Tibial artery (tissue), 4 donors: Measurements from ENCODE around the gene MAP3K20.
"Not testable (repeated sequence)": the region's sequence is repeated elsewhere in the genome, so short reads cannot be mapped to it uniquely, and the experiment has no call there.

Experiments
- DNase-seq, 2 donors: peaks; one replicate each; pipeline ENCODE4 v3.0.0-alpha.2; 2019
- H3K27ac ChIP-seq, 2 donors: fragments of 200-600 bp; sonication (generic) in 1 of 2; 1 replicate in 1 of 2; 2 replicates in 1 of 2; pipeline ENCODE4 v1.5.1; 2018 to 2019; ENCODE audit warnings: mild to moderate bottlenecking in 1 of 2
- H3K27me3 ChIP-seq, 2 donors: fragments of 200-600 bp; sonication (generic) in 1 of 2; one replicate each; pipeline versions ENCODE4 v1.5.1 to v1.6.0; 2016 to 2019
- H3K36me3 ChIP-seq, 3 donors: fragments of 200-600 bp; sonication (generic) in 2 of 3; one replicate each; pipeline ENCODE4 v1.5.1; 2016 to 2019; ENCODE audit warnings: mild to moderate bottlenecking in 2 of 3
- H3K4me1 ChIP-seq, 4 donors: fragments of 200-600 bp; sonication (generic) in 2 of 4; 1 replicate in 3 of 4; 2 replicates in 1 of 4; pipeline ENCODE4 v1.5.1; 2016 to 2019
- H3K4me3 ChIP-seq, 2 donors: fragments of 200-600 bp; sonication (generic) in 1 of 2; 1 replicate in 1 of 2; 2 replicates in 1 of 2; pipeline ENCODE4 v1.5.1; 2018 to 2019; ENCODE audit warnings: mild to moderate bottlenecking in 2 of 2
- H3K9me3 ChIP-seq, 3 donors: fragments of 200-600 bp; sonication (generic) in 1 of 3; one replicate each; pipeline ENCODE4 v1.5.1; 2016 to 2019
- CTCF ChIP-seq, 2 experiments: fragments of 200-600 bp in 1 of 2; fragments of 450-650 bp in 1 of 2; IDR thresholded peaks; one replicate each; pipeline ENCODE4 v1.5.1; 2017 to 2019; ENCODE audit warnings: antibody characterized with exemption in 2 of 2, mild to moderate bottlenecking in 1 of 2, moderate library complexity in 1 of 2
- intact Hi-C: fragments of 100-400 bp; cut with DNase I; formaldehyde crosslinking; loops from one replicate; pipeline ENCODE4 v1.15.0; 2023; ENCODE audit warnings: low total_unique reads

MAP3K20 gene

GRCh38 chr2:173204316-173204715 lies 128.7 kb downstream of the MAP3K20 start:
- H3K4me1 ChIP-seq: peaks cover 0 to 75% (median 37%) of the 10 kb centered on the region in 4 donors
- intact Hi-C loops: loop anchor here (5.0 kb wide), 1 partner anchor 112 kb away; no protein-coding TSS in a partner anchor
- TF ChIP-seq CTCF (IDR thresholded peaks at IDR 0.05): no peak

DNA sequence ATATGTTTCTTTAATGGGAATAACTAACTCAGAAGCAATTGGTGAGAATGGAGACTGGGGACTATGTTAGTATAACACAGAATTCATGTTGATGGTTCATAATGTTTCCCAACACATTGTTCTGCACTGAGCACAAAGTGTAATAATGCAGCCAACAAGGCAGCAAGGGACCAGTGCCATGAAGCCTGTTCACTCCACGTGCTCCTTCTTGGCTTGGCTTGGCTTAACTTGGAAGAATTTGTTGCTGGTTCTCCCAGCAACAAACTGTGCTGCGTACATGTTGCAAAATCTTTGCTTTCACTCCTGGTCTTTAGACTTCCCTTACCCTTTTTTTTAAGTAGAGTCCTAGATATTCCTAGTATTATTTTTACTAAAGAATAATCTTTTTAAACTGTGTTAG lies 129.7 kb downstream of the MAP3K20 start:
- H3K4me1 ChIP-seq: peaks cover 0 to 77% (median 44%) of the 10 kb centered on the region in 4 donors
- peak; percentile 93 to 95 for DNase-seq
- no peak for TF ChIP-seq CTCF (IDR thresholded peaks at IDR 0.05)
- intact Hi-C loops: loop anchor here (5.0 kb wide), 1 partner anchor 128 kb away; the partner anchor contains the start of gene MAP3K20
- no peak overlapping the region for H3K4me3 ChIP-seq
- H3K9me3 ChIP-seq: no peaks in the 10 kb centered on the region
- H3K36me3 ChIP-seq: peaks cover 0 to 5% (median 0%) of the 10 kb centered on the region in 3 donors
- peak overlapping the region; percentile 76 to 77 for H3K27ac ChIP-seq
- H3K27me3 ChIP-seq: no peaks in the 10 kb centered on the region

More at GRCh38 chr2:173204316-173204715, 128.7 kb downstream of the MAP3K20 start:
- no peak overlapping the region for H3K4me3 ChIP-seq
- no peak for DNase-seq
- no peaks in the 10 kb centered on the region for H3K9me3 ChIP-seq
- no peaks in the 10 kb centered on the region for H3K27me3 ChIP-seq
- peak overlapping the region; percentile 70 to 77 for H3K27ac ChIP-seq
- H3K36me3 ChIP-seq: no peaks in the 10 kb centered on the region

GRCh38 chr2:173207124-173207523 lies 131.5 kb downstream of the MAP3K20 start:
- H3K4me3 ChIP-seq, H3K27me3 ChIP-seq, H3K9me3 ChIP-seq, H3K36me3 ChIP-seq: not testable (repeated sequence)
- peak; percentile 62 to 85 for DNase-seq
- H3K27ac ChIP-seq: peak overlapping the region; percentile 75 to 76
- peaks cover 0 to 67% (median 39%) of the 10 kb centered on the region in 4 donors for H3K4me1 ChIP-seq
- intact Hi-C loops: loop anchor here (5.0 kb wide), 1 partner anchor 130 kb away; the partner anchor contains the start of gene MAP3K20

GRCh38 chr2:173210270-173211196 lies 134.9 kb downstream of the MAP3K20 start:
- peak; percentile 80 for DNase-seq
- H3K27ac ChIP-seq: peak overlapping the region; percentile 59 to 69
- no peak overlapping the region for H3K4me3 ChIP-seq
- no peaks in the 10 kb centered on the region for H3K27me3 ChIP-seq
- TF ChIP-seq CTCF (IDR thresholded peaks at IDR 0.05): peak; percentile 85 to 95
- intact Hi-C loops: loop anchor here (5.0 kb wide), 1 partner anchor 183 kb away; no protein-coding TSS in a partner anchor
- no peaks in the 10 kb centered on the region for H3K9me3 ChIP-seq
- H3K4me1 ChIP-seq: peaks cover 0 to 37% (median 24%) of the 10 kb centered on the region in 4 donors
- peaks cover 0 to 10% (median 0%) of the 10 kb centered on the region in 3 donors for H3K36me3 ChIP-seq

DNA sequence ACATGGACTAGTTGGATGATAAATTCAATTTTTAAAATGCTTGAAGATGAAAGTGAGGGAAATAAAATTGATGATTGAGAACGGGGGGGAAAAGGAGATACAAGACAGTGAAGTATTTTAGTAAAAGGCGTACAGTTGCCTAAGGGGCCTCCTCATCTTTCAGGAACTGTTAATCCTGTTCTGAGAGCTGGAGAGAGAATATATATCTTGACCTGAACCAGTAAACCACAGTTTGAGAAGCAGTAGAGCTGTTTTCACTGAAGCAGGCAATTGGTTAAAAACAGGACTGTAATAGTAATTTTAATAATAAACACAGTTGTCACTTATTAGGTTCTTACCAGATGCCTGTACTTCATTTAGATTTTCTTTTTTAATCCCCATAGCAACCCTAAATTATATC lies 137.5 kb downstream of the MAP3K20 start:
- intact Hi-C loops: loop anchor here (5.0 kb wide), 1 partner anchor 186 kb away; no protein-coding TSS in a partner anchor
- Histone ChIP-seq H3K4me1 (peaks cover 0 to 19% (median 12%) of the 10 kb centered on the region in 4 donors), H3K27me3 (no peaks in the 10 kb centered on the region), H3K4me3 (no peak overlapping the region), H3K9me3 (no peaks in the 10 kb centered on the region), H3K36me3 (peaks cover 0 to 10% (median 0%) of the 10 kb centered on the region in 3 donors), H3K27ac (no peak overlapping the region)
- no peak for TF ChIP-seq CTCF (IDR thresholded peaks at IDR 0.05)
- DNase-seq: no peak

DNA sequence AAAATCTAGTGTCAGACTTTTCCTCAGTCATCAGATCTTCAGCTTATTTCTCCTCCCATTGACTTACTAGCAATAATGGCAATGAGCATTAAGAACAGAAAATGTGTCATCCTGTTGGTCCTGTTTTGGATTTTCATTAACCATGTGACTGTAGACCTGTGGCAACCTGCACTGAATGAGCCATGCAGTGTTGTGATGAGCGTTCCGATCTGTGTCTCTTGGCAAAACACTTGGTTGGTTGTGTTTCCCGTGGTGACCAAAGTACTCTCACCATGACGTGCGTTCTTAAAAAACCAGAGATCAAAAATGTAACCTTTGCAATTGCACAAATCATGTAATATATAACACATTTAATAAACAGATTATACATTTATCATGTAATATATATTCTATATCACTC lies 138.6 kb downstream of the MAP3K20 start:
- intact Hi-C loops: loop anchor here (5.0 kb wide), 1 partner anchor 187 kb away; no protein-coding TSS in a partner anchor
- H3K27me3 ChIP-seq: no peaks in the 10 kb centered on the region
- H3K27ac ChIP-seq: no peak overlapping the region
- no peaks in the 10 kb centered on the region for H3K9me3 ChIP-seq
- TF ChIP-seq CTCF (IDR thresholded peaks at IDR 0.05): no peak
- DNase-seq: no peak
- peaks cover 0 to 30% (median 14%) of the 10 kb centered on the region in 4 donors for H3K4me1 ChIP-seq
- H3K36me3 ChIP-seq: peaks cover 0 to 10% (median 0%) of the 10 kb centered on the region in 3 donors
- no peak overlapping the region for H3K4me3 ChIP-seq
